HCT116 (cell line): Measurements from ENCODE around the gene RIMBP2. TPM values are rescaled to one million over a fixed set of nuclear protein-coding genes. Genes with fewer than 3 reads are reported as not detected.

Source experiments
- ATAC-seq: fragments of 200-7000 bp; cut with Tn5 transposase; 2 replicates; pipeline ENCODE4 v1.9.1; 2020; ENCODE audit warnings: mild to moderate bottlenecking, moderate library complexity
- BruUV-seq: library from RNA; stranded (reverse); fragments of 400-500 nt; replicated peaks from 2 replicates; lab custom pipeline; 2021; lab: Mats Ljungman, UMichigan
- CTCF ChIA-PET: fragments of 300-600 bp; sonication (Branson Sonifier 250); formaldehyde crosslinking; loops from one replicate; lab custom pipeline; 2021; ENCODE audit warnings: antibody characterized with exemption; lab: Charles Lee
- POLR2A ChIA-PET: fragments of 300-600, 350-600 bp; sonication (Branson Sonifier 250); formaldehyde crosslinking; loops from one replicate; lab custom pipeline; 2021; ENCODE audit warnings: antibody characterized with exemption; lab: Charles Lee
- RAD21 ChIA-PET, 2 experiments: fragments of 300-600 bp; sonication (Branson Sonifier 250); formaldehyde crosslinking; loops; one replicate each; lab custom pipeline; 2023; ENCODE audit warnings: low total read pairs in 2 of 2; ENCODE audit not compliant: uncharacterized antibody in 2 of 2, unreplicated experiment in 2 of 2, low non-redundant PET in 1 of 2; lab: Charles Lee
- DNase-seq: peaks from one replicate; pipeline ENCODE4 v3.0.0-alpha.2; 2010; ENCODE audit warnings: low read depth, low spot score
- H2AFZ ChIP-seq: fragments of 200-600 bp; shearing (Covaris generic), sonication (generic); 2 replicates; pipeline ENCODE4 v1.6.1; 2017; ENCODE audit warnings: low read depth, mixed run types, mixed read lengths, antibody characterized with exemption, low read length; ENCODE audit not compliant: poor library complexity, severe bottlenecking
- H3K27ac ChIP-seq: 2 replicates; pipeline ENCODE4 v1.5.1; 2012; ENCODE audit warnings: low read depth, low read length
- H3K27me3 ChIP-seq: fragments of 200-600 bp; sonication (generic); 2 replicates; pipeline ENCODE4 v1.6.1; 2016; ENCODE audit warnings: mixed run types, low read length, mixed read lengths; ENCODE audit not compliant: insufficient read depth
- H3K36me3 ChIP-seq, 2 experiments: fragments of 200-500 bp in 1 of 2; fragments of 200-600 bp in 1 of 2; sonication (Bioruptor generic) in 1 of 2; sonication (generic) in 1 of 2; 2 replicates each; pipeline versions ENCODE4 v1.5.1 to v1.6.1; 2014 to 2016; ENCODE audit warnings: low read length in 2 of 2, inconsistent platforms in 1 of 2, mixed read lengths in 1 of 2, mixed run types in 1 of 2; ENCODE audit not compliant: insufficient read depth in 2 of 2, control insufficient read depth in 1 of 2
- H3K4me1 ChIP-seq, 2 experiments: fragments of 200-600 bp in 1 of 2; sonication (generic) in 1 of 2; 2 replicates each; pipeline versions ENCODE4 v1.5.1 to v1.6.1; 2012 to 2017; ENCODE audit warnings: low read length in 2 of 2, inconsistent platforms in 1 of 2, mild to moderate bottlenecking in 1 of 2, mixed read lengths in 1 of 2, mixed run types in 1 of 2, moderate library complexity in 1 of 2; ENCODE audit not compliant: insufficient read depth in 2 of 2, control insufficient read depth in 1 of 2
- H3K4me2 ChIP-seq: fragments of 200-600 bp; sonication (generic); 2 replicates; pipeline ENCODE4 v1.6.1; 2017; ENCODE audit warnings: mixed run types, low read length, mixed read lengths
- H3K4me3 ChIP-seq, 2 experiments: fragments of 200-600 bp in 1 of 2; sonication (generic) in 1 of 2; replicated peaks in 1 of 2; 2 replicates each; pipeline ENCODE4 v1.5.1; 2011 to 2016; ENCODE audit warnings: low read length in 2 of 2, control low read depth in 1 of 2, low read depth in 1 of 2, mild to moderate bottlenecking in 1 of 2, mixed read lengths in 1 of 2, mixed run types in 1 of 2
- H3K79me2 ChIP-seq: fragments of 200-600 bp; sonication (generic); 2 replicates; pipeline ENCODE4 v1.6.1; 2017; ENCODE audit warnings: mild to moderate bottlenecking, mixed run types, low read length, moderate library complexity, mixed read lengths; ENCODE audit not compliant: insufficient read depth
- H3K9ac ChIP-seq: fragments of 200-600 bp; sonication (generic); 2 replicates; pipeline ENCODE4 v1.6.1; 2016; ENCODE audit warnings: low read length, mixed read lengths
- H3K9me2 ChIP-seq: fragments of 200-600 bp; sonication (generic), shearing (Covaris generic); 2 replicates; pipeline ENCODE4 v1.6.1; 2017; ENCODE audit warnings: mixed run types, mild to moderate bottlenecking, moderate library complexity; ENCODE audit not compliant: insufficient read depth
- H3K9me3 ChIP-seq, 2 experiments: fragments of 200-500 bp in 1 of 2; fragments of 200-600 bp in 1 of 2; sonication (Bioruptor generic) in 1 of 2; sonication (generic) in 1 of 2; 2 replicates each; pipeline ENCODE4 v1.6.1; 2014 to 2017; ENCODE audit warnings: low read length in 2 of 2, mixed read lengths in 2 of 2, inconsistent platforms in 1 of 2, low read depth in 1 of 2, mild to moderate bottlenecking in 1 of 2, mixed run types in 1 of 2, moderate library complexity in 1 of 2; ENCODE audit not compliant: control insufficient read depth in 1 of 2, insufficient read depth in 1 of 2
- H4K20me1 ChIP-seq: fragments of 200-600 bp; sonication (generic), shearing (Covaris generic); 2 replicates; pipeline ENCODE4 v1.6.1; 2017; ENCODE audit warnings: mixed run types, mild to moderate bottlenecking, moderate library complexity; ENCODE audit not compliant: insufficient read depth
- CBX3 ChIP-seq: IDR thresholded peaks from 2 replicates; pipeline ENCODE4 v1.6.1; 2012; ENCODE audit warnings: low read depth
- CTCF ChIP-seq, 3 experiments: fragments of 200-600 bp in 1 of 3; sonication (generic) in 1 of 3; IDR thresholded peaks in 2 of 3; conservative IDR thresholded peaks in 1 of 3; 2 replicates each; pipeline ENCODE4 v1.5.1; 2012 to 2017; ENCODE audit warnings: low read depth in 2 of 3, low read length in 2 of 3, antibody characterized with exemption in 1 of 3, borderline replicate concordance in 1 of 3, control low read depth in 1 of 3, mild to moderate bottlenecking in 1 of 3, mixed read lengths in 1 of 3, mixed run types in 1 of 3, moderate library complexity in 1 of 3; ENCODE audit not compliant: insufficient read depth in 1 of 3
- EGR1 ChIP-seq: IDR thresholded peaks from 2 replicates; pipeline ENCODE4 v1.6.1; 2012; ENCODE audit warnings: low read depth
- EZH2 ChIP-seq: fragments of 200-600 bp; sonication (generic); IDR thresholded peaks from 2 replicates; pipeline ENCODE4 v1.6.1; 2017; ENCODE audit warnings: antibody characterized with exemption, mixed run types
- EZH2phosphoT487 ChIP-seq: fragments of 200-600 bp; IDR thresholded peaks from 2 replicates; pipeline ENCODE4 v1.6.1; 2018; ENCODE audit warnings: antibody characterized with exemption, borderline replicate concordance
- FOSL1 ChIP-seq: IDR thresholded peaks from 2 replicates; pipeline ENCODE4 v1.6.1; 2012; ENCODE audit warnings: low read depth
- JUND ChIP-seq: IDR thresholded peaks from 2 replicates; pipeline ENCODE4 v1.6.1; 2012
- POLR2A ChIP-seq: IDR thresholded peaks from 2 replicates; pipeline ENCODE4 v1.7.0; 2011; ENCODE audit warnings: borderline replicate concordance; ENCODE audit not compliant: insufficient read depth, insufficient read length; ENCODE audit errors: extremely low read depth
- RAD21 ChIP-seq: IDR thresholded peaks from 2 replicates; pipeline ENCODE4 v1.6.1; 2012; ENCODE audit warnings: low read depth, mild to moderate bottlenecking
- SIN3A ChIP-seq: IDR thresholded peaks from 2 replicates; pipeline ENCODE4 v1.6.1; 2012; ENCODE audit warnings: low read depth
- SP1 ChIP-seq: IDR thresholded peaks from 2 replicates; pipeline ENCODE4 v1.6.1; 2012; ENCODE audit warnings: low read depth
- TCF7L2 ChIP-seq: IDR thresholded peaks from 2 replicates; pipeline ENCODE4 v1.7.0; 2011; ENCODE audit warnings: borderline replicate concordance, inconsistent platforms; ENCODE audit not compliant: insufficient read depth, insufficient read length; ENCODE audit errors: extremely low read depth
- YY1 ChIP-seq: IDR thresholded peaks from 2 replicates; pipeline ENCODE4 v1.6.1; 2011; ENCODE audit warnings: low read length, low read depth, moderate library complexity, mild to moderate bottlenecking; ENCODE audit not compliant: insufficient replicate concordance; ENCODE audit errors: extremely low read depth
- ZBTB33 ChIP-seq: IDR thresholded peaks from 2 replicates; pipeline ENCODE4 v1.6.1; 2011; ENCODE audit warnings: mild to moderate bottlenecking, low read length, moderate library complexity; ENCODE audit not compliant: insufficient replicate concordance; ENCODE audit errors: extremely low read depth
- ZFX ChIP-seq: fragments of 450-650 bp; IDR thresholded peaks from 2 replicates; pipeline ENCODE4 v1.6.1; 2017
- intact Hi-C: fragments of 100-400 bp; cut with micrococcal nuclease; formaldehyde crosslinking; loops from 2 replicates; pipeline ENCODE4 v1.10.0; 2022
- total RNA-seq: library from RNA; stranded (reverse); gene quantifications from one replicate; pipeline ENCODE4 v1.2.1, GENCODE V29; 2021; ENCODE audit not compliant: unreplicated experiment

Gene RIMBP2
- total RNA-seq, 1 experiment from 2014 or later, result not detected

GRCh38 chr12:130371296-130371695 is 344.8 kb downstream of the RIMBP2 start:
- no peaks in the 10 kb centered on the region for H3K9me3 ChIP-seq
- no peaks in the 10 kb centered on the region for H3K79me2 ChIP-seq
- BruUV-seq, result no TSS peak
- no peak overlapping the region for H2AFZ ChIP-seq
- TF ChIP-seq FOSL1 (no peak), JUND (no peak), SIN3A (no peak), ZBTB33 (no peak), RAD21 (no peak), CBX3 (no peak), TCF7L2 (no peak)
- H3K36me3 ChIP-seq, result no peaks in the 10 kb centered on the region
- no peak overlapping the region for H3K4me3 ChIP-seq
- no peaks in the 10 kb centered on the region for H4K20me1 ChIP-seq
- no peaks in the 10 kb centered on the region for H3K9me2 ChIP-seq
- intact Hi-C loops, result no loop called here
- ChIA-PET RAD21 (no interaction called here), CTCF (no interaction called here), POLR2A (no interaction called here)
- DNase-seq (no peak), ATAC-seq (no peak)
- H3K27me3 ChIP-seq, result no peaks in the 10 kb centered on the region
- H3K27ac ChIP-seq, result no peak overlapping the region
- H3K9ac ChIP-seq, result no peak overlapping the region
- H3K4me1 ChIP-seq, result no peaks in the 10 kb centered on the region
- H3K4me2 ChIP-seq, result no peak overlapping the region

- no peaks in the 10 kb centered on the region for H3K9me3 ChIP-seq
- no peak overlapping the region for H2AFZ ChIP-seq
- POLR2A ChIA-PET, result no interaction called here
- DNase-seq, result no peak
- no peak overlapping the region for H3K27ac ChIP-seq
- H3K9ac ChIP-seq, result no peak overlapping the region
- intact Hi-C loops, result no loop called here
- ATAC-seq, result no peak
- H3K9me2 ChIP-seq, result no peaks in the 10 kb centered on the region
- H3K27me3 ChIP-seq, result no peaks in the 10 kb centered on the region
- no peaks in the 10 kb centered on the region for H4K20me1 ChIP-seq
- BruUV-seq, result no TSS peak
- no peak overlapping the region for H3K4me3 ChIP-seq
- no peaks in the 10 kb centered on the region for H3K79me2 ChIP-seq
- RAD21 ChIA-PET, result no interaction called here
- CTCF ChIA-PET, result no interaction called here
- no peak overlapping the region for H3K4me2 ChIP-seq
- no peaks in the 10 kb centered on the region for H3K4me1 ChIP-seq
- H3K36me3 ChIP-seq, result no peaks in the 10 kb centered on the region
- TF ChIP-seq ZFX (no peak), EZH2 (no peak), EZH2phosphoT487 (no peak), RAD21 (no peak), SIN3A (no peak), CTCF (IDR thresholded peaks at IDR 0.05 in 2 of 3, conservative IDR thresholded peaks at IDR 0.05 in 1 of 3; ENCODE audit: borderline replicate concordance in 1 of 3, insufficient read depth in 1 of 3, low read depth in 2 of 3, low read length in 2 of 3) (no peak), ZBTB33 (no peak), YY1 (no peak), EGR1 (no peak), SP1 (no peak), POLR2A (no peak)
Observed at GRCh38 chr12:130369816-130370215, 346.3 kb downstream of the RIMBP2 start.
